Activated CD8-positive, alpha-beta memory T cell treated with anti-CD3 and anti-CD28 coated beads for 24 hours (primary cell): ENCODE measurements around the gene HOXA6.

Experiments used
- DNase-seq: peaks from one replicate; pipeline ENCODE4 v3.0.0-alpha.2; 2020

HOXA6 gene

DNA sequence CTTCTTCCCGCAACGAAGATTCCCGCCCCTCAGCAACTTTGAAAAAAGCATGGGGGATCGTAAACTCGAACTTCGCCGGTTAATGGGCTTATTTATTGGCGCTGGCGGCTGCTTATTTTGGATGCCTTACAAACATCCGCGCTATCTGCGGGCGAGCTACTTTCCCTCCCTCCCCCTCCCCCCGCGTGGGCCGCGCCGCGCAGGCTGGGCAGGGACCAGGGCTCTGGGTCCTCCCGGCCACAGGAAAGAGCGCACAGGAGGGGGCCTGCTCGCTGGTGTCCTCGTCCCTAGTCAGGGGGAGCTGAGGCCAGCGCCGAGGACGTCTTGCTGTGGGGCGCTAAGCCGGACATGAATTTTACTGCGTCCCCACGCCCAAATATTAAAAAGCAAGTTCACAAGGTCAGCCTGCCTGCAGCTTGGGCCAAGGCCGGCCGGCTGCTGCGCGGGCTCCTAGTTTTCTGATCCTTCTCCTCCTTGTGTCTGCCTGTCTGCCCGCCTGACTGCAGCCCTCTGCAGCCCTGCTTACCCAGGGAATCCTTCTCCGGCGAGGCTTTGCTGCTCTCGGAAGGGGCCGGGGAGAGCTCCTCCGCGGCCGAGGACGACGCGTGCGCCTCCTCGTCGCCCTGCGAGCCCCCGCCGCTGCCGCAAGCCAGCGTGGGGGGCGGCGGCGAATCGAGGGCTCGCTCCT is 25.4 kb upstream of the HOXA6 start:
- peak; percentile 68 for DNase-seq

DNA sequence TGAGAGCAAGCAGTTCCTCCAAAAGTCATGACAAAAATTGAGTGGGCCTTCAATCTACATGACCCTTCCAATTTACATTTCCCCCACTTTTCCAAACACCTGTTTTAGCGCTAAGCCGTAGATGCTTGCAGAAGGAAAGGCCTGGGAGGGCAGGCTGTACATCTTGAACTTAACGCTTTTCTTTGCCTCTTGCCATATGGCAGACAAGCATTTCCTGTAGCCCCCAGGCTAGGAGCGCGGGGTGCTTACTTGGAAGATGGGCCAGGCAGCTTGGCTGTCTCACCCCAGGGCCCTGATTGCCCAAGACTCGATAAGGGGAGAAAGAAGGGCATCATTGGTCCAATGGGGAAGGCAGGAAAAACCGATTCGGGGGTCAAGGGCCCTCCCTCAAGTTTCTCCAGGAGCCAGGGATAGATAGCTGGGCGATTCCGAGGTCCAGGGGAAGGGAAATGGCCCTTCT is 24.8 kb upstream of the HOXA6 start:
- DNase-seq: peak; percentile 62

DNA sequence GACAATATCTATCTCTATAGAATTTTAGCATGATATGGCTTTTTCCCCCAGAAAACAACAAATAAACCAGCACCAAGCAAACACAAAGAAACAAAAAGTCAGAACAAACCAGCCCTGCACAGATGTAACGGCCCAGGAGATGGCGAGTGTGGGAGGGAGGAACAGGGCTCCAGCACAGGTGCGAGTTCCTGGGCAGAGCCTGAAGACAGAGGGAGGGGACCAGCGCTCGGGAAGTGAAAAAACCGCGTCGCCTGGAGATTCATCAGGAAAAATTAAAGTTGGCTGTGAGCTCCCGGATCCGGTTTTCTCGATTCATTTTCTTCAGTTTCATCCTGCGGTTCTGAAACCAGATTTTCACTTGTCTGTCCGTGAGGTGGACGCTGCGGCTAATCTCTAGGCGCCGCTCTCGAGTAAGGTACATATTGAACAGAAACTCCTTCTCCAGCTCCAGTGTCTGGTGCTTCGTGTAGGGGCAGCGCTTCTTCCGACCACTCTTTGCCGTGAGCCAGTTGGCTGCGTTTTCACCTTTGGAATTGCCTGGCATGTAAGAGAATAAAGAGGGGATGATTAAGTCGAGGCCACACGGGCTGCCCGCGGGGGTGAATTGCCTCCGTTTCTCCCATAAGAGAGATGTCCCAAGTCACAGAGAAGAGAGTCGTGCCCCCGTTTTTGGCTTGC is 24.2 kb upstream of the HOXA6 start:
- DNase-seq: peak; percentile 61

DNA sequence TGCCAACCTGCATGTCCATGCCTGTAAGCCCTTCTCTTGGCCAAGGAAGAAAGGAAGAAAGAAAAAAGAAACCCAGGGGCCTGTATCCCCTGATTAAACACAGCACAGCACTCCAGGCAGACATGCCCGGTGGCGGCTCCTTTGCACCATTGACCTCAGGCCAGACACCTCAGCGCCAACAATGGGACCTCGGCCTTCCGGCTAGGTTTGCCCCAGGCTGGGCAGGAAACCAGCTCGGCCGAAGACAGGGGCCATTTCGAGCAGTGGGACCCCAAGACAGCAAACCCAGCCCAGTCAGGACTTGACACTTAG is 23.7 kb upstream of the HOXA6 start:
- DNase-seq: peak; percentile 57

DNA sequence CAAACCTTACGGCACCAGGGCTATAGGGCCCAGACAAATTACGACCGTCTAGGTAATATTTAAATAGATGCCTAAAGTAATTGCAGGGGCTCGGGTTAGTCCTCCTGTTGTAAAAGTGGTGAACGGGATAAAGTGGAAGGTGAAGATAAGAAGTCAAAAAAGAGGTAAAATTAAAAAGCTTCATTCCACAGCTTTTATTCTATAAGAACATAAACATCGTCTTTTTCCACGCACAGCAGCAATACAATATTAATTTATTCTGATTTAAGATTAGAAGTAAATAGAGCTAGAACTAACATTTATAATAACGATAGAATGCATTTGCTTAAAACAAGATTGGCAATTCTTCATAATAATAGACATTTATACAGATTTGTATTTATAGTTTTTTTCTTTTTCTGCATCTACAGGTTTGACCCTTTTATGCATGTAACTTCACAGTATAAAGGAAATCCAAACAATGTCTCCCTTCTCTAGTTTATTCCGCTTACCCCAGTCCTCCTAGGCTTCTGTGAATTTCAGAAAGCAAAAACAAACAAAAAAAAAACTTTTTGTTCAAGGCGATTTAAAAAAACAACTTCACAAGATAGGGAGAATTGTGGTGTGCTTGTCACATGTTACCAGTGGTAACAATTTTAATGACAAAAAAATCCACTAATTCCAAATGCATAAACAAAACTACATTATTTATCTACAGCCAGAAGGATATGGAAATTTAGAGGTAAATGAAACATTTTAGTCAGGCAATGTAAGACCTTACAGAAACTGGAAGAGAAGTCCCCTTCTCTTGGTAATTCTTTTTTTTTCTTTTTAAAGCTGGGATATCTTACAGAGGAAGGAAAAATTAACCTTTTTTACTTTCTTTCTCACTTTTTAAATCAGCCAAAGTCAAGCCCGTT is 23.1 kb upstream of the HOXA6 start:
- peak; percentile 47 for DNase-seq

DNA sequence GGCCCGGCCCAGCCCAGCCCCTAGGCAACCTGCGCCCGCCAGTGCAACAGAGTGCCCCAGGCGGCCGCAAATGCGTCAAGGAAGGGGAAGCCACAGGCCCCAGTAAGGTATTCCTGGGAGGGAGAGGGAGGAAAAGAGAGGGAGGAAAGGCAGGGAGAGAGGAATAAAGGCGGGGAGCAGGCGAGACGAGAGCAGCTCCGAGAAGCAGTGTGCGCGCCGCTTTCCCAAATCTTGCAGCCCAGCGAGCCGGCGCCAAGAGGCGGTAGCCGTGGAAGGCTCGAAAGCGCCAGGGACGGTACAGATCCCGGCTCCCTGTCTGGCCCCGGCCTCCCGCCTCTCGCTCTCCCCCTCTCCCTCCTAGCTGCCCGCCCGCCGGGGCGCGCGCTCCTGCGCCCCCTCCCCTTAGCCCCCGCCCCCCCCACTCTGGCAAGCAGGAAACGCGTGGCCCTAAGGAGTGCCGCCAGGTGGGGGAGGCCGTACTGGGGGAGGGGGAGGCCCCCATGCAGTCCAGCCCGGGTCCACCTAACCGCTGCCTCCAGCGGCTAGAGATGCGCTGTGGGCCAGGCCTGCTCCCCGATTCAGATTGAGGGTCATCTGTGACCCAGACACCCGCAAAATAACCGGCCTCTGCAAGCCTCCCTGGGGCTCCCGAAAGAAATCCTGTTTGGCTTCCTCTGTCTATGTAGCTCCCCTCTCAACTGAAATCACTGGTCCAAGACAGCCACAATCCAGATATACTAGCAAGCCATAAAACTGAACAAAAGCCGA is 22.3 kb upstream of the HOXA6 start:
- no peak for DNase-seq

DNA sequence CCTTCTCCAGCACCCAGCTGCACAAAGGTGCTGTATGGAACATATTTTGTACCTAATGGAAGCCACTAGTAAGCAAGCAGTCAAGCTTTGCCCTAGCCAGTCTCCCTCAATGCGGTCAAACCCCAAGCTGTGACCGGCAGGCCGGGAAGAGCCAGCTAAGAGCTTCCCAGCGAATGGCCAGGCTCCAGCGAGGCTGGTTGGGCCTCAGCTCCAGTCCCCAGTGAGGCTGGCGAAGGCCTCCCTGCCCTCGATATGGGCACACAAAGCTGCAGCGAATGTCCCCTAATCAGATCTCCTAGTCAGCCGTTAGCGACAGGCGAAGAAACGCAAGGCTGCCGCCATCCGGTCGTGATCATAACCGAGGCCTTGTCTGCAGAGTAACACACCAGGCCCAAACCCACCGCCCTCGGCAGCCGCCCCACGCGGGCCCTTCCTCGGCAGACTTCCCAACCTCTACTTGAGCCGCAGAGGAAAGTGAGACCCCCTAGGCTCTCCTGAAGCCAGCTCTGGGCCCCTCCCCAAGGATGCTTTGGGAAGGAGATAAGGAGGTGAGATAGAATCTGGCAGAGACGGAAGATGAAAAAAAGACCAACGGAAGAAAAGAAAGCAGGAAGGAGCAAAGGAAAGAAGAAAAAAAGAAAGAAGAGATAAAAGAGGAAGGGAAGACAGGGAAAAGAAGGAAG is 20.8 kb upstream of the HOXA6 start:
- DNase-seq: peak; percentile 72

DNA sequence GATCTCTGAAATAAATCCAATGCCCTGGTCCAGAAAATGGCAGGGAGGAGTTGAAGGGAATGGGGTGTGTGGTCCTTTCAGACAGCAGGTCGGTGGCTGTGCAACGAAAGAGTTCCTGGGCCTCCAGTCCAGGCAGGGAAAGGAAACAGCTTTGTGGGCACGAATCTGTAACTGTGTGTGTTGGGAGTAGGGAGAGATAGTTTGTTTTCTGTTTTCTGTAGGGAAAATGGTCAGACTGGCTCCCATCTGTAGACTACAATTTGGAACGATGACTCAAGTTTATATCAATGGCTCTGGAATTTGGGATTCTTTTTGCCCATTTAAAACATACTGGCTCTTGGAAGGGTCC is 20.3 kb upstream of the HOXA6 start:
- no peak for DNase-seq

DNA sequence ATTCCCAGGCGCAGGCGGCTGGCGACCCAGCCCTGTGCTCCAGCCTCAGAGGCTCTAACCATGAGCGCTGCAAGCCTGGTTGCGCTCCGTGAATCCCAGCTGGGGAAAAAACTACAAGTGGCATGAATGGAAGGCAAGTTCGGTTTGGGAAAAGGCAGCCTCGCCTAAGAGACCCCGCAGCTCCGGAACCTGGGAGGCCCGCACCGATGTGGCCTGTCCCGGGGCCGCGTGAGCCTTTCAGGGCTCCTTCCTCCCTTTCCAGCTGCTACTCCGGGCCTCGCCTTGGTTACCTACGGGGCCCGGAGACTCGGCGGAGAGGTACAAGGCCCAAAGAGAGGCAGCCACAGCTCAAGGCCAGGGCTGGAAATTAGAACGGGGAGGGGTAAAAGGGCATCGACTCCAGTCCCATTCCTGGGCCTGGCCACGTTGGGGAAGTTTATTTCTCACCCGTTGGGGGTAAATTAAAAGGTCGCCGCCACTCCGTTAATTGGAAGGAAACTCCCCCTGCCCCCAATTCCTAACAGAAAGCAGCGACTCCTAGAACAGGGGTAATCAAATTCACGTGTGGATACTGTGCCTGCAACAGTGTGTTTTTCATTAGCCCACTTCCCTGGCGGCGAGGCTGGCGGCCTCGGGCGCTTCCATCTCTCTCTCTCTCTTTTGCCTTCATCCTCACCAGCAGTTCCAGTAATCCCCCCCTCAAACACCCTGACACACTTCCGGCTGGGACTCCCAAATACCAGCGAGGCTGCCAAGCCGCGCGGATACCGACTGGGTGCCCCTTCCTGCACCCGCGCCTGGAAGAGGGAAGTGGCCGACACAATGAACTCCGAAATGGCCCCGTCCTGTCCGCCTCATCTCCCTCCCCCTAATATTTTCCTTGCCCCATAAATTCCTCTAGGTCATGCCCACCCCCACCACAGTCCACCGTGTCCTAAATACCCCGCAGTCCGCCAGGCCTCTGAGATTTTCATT is 19.2 kb upstream of the HOXA6 start:
- no peak for DNase-seq

DNA sequence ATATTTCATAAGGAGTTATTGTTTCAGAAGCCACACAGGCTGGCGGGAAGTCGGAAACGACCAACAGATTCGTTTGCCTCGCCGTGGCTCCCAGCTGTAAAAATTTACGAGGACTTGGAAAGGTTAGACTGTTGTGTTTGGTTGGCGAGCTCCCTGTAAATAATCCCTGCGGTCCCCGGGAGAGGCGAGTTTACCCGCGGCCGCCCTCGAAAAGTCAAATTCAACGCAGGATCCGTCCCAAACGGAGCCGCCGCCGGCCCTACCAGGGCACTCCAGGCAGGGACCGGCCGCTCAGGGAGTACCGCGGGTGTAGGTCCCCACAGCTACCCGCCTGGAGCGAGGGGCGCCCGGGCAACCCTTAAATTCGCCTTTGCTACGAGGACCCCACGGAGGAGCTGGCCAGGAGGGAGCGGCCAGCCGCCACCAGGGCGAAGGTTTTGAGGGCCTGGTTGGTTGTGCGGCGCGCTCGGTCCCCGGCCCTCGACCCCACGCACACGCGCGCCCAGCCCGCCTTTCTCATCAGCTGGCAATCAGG is 18.5 kb upstream of the HOXA6 start:
- no peak for DNase-seq

DNA sequence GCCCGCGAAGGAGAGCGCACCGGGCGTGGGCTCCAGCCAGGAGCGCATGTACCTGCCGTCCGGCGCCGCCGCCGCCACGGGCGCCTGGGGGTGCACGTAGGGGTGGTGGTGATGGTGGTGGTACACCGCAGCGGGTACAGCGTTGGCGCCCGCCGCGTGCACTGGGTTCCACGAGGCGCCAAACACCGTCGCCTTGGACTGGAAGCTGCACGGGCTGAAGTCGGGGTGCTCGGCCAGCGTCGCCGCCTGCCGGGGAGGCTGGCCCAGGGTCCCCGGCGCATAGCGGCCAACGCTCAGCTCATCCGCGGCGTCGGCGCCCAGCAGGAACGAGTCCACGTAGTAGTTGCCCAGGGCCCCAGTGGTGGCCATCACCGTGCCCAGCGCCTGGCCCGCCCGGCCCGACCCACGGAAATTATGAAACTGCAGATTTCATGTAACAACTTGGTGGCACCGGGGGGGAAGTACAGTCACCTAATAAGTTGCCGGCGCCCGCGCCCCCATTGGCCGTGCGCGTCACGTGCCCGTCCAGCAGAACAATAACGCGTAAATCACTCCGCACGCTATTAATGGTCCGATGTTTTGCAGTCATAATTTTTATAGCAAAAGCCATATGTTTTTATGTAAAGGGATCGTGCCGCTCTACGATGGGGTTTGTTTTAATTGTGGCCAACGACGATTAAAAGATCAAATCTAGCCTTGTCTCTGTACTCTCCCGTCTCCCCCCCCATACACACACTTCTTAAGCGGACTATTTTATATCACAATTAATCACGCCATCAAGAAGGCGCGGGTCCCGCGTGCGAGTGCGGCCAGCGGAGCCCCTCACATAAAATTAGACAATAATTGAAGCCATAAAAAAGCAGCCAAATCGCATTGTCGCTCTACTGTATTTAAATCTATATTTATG is 17.8 kb upstream of the HOXA6 start, which contains the start of gene HOXA9:
Gene HOXA9, minus strand, starts transcription at position 449 of the 907 bp plus-strand sequence. Its CDS starts 80 bp downstream, at position 369.
- DNase-seq: peak; percentile 71

DNA sequence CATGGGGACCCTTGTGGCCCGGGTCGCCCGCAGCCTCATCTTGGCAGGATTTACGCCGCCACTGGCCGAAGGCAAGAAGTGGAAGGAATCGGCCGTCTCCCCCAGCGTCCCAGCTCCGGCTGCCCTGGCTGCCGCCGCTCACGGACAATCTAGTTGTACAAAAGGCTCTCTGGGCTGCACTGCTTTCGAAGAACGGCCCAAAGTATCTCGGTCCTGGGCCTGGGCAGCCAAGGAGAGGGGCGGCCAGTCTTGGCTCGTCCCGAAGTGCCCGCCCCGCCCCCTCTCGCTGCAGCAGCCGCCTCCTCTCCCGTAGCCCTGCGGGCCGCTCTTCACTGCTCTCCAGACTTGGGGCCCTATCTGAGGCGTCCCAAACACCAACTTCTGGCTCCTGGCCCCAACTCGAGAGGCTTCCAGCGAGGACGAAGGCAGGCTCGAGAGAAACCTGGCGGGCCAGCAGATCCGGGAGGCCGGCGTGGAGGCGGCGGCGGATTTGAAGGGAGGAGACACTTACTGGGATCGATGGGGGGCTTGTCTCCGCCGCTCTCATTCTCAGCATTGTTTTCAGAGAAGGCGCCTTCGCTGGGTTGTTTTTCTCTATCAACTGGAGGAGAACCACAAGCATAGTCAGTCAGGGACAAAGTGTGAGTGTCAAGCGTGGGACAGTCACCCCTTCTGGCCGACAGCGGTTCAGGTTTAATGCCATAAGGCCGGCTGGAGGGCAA is 17.0 kb upstream of the HOXA6 start:
- DNase-seq: no peak

DNA sequence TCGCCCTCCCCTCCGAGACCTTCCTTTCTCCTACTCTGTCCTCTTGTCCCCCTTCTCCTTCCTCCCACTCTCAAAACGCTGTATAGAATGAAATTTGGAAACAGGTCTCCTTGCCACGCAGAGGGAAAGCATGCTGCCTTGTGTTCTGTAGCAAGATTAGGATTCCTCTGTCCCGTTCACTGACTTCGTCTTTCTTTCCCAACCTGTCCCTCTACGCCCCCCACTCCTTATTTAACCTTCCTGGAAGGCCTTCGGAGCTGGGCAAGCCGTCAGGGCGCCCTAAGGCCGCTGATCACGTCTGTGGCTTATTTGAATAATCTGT is 16.4 kb upstream of the HOXA6 start:
- DNase-seq: no peak

DNA sequence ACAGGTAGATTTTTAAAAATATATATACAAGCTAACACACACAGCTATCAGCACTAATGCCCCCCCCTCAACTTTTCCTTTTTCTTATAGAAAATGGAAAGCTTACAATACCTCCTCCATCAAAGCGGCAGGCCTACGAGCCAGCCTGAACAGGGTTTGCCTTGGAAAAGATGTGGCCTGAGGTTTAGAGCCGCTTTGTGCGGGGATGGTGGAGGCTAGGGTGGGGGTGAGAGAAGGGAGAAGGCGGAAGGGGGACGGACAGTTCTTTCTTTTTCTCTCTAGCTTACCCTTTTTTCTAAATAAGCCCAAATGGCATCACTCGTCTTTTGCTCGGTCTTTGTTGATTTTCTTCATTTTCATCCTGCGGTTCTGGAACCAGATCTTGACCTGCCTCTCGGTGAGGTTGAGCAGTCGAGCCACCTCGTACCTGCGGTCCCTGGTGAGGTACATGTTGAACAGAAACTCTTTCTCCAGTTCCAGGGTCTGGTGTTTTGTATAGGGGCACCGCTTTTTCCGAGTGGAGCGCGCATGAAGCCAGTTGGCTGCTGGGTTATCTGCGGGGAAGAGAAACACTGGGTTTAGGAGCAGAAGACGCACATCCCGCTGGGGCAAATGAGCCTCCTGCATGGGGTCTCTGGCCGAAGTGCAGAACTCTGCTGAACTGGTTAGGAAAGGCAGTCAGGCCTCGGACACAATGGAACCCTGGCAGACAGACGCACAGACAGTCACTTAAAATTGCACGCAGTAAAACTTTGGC is 15.9 kb upstream of the HOXA6 start:
- DNase-seq: no peak

DNA sequence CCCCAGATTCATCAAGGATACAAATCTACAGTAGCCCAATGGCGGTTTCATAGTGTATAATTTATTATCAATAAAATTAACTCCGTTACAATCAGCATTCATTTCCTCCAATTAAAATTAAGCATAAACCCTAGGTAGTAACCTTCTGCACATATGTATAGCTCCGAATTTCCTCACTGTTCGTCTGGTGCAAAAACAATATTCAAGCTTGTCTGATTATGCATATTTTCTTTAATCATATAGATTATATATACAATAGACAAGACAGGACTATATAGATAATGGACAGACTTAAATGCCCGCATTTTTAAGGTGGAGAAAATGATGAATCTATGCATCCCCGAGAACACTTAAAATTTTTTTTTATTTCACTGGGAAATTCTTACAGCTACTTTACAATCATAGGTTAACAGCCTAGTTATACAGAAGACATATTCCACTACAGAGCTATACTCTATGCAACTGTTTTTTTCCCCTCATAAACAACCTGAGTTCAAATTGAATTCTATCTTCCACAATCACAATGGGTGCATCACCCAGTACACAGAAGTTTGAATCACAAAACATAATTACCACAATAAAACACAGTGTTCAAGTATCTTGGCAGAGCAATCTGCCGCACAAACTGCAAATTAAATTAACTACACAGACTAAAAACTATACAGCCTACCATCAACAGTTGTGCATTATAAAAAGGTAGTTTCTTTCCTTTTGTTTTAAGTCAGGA is 15.2 kb upstream of the HOXA6 start:
- DNase-seq: no peak

DNA sequence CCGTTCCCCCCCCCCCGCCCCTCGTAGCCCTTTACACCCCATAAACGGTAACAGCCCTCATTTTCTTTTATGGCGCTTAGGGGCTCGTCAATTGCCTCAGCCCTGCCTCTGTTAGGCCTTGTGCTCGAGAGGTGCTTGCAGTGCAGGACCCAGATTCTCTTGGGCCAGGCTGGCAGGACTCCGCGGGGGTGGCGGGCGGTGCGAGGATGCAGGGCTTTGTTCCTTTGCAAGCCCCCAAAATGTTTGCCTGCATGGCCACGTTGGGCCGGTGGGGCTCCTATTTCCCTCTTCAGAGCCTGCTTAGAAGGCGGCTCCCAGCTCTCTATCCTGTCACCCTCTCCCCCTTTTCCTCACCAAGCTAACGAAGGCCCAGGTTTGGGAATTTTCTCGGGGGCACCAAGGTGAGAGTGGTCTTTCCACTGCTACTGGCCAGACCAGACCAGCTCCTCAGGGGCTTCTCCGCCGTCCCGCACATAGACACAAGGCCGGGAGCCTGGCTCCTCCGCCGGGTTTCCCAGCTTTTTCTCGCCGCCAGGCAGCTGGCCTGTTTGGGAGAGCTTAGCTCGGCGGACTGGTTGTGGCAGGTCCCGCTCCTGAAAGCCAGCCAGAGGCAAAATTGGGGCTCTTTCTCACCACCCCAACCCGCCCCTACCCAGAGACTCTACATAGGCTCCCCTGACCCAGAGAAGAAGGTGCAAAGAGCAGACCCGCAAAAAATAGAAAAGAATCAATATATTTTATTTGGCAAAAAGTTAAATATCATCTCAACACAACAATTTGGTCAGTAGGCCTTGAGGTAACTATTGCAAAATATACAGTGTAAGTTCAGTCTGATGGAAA is 14.4 kb upstream of the HOXA6 start:
- DNase-seq: no peak

DNA sequence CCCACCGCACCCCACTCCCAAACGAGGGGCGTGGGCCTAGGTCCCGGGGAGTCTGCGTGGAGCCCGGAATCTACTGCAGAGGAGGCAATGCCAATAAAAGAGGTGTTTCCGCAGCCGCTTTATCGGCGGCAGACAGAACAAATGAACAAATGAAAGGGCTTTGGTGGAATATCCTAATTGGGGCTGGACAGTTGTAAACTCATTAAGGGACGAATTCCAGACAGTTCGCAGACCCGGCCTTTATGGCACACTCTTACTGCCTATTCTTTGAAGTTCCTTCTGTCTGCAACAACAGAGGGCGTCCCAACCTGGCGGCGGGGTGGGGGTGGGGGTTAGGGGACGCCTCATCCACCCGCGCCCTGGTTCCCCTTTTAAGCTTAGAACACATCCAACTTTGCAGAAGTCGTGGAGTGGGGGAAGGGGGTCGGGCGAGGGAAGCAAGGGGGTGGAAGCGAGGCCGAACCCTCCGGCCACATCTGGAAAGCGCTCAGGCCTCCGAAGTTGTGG is 13.7 kb upstream of the HOXA6 start:
- DNase-seq: no peak
